MM.1S (cell line): Measurements from ENCODE around the gene PLD3.

Experiments used
- EZH2 ChIP-seq: fragments of 300-600 bp; sonication (generic); optimal IDR thresholded peaks from 2 replicates; pipeline ENCODE3; 2017; ENCODE audit warnings: low read depth, mild to moderate bottlenecking, antibody characterized with exemption, low read length, mixed read lengths
- EZH2phosphoT487 ChIP-seq: fragments of 300-600 bp; sonication (generic); IDR thresholded peaks from 2 replicates; pipeline ENCODE4 v1.6.1; 2018; ENCODE audit warnings: antibody characterized with exemption, low read length
- TF ChIP-seq, protein P1 (sequence below): fragments of 300-600 bp; sonication (generic); IDR thresholded peaks from 2 replicates; pipeline ENCODE4 v1.5.1; 2016; ENCODE audit warnings: antibody characterized with exemption, low read length, mixed read lengths

DNA sequence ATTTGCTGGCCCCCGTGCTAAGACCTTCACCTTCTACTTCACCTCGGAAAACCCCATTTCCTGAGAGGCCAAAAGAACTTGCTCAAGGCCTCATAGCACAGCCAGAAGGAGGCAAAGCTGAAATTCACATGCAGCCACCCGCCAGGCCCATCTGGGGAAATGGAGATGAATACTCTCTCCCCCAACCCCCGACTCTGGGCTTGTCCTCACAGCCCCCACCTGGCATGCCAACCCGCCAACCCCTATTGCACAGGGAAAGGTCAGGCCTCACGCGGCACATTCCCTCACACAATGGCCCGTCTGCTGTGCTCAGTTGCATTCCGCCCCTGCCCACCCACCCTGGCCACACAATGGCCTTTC, 61.5 kb downstream of the PLD3 start:
- TF ChIP-seq, protein P1, sequence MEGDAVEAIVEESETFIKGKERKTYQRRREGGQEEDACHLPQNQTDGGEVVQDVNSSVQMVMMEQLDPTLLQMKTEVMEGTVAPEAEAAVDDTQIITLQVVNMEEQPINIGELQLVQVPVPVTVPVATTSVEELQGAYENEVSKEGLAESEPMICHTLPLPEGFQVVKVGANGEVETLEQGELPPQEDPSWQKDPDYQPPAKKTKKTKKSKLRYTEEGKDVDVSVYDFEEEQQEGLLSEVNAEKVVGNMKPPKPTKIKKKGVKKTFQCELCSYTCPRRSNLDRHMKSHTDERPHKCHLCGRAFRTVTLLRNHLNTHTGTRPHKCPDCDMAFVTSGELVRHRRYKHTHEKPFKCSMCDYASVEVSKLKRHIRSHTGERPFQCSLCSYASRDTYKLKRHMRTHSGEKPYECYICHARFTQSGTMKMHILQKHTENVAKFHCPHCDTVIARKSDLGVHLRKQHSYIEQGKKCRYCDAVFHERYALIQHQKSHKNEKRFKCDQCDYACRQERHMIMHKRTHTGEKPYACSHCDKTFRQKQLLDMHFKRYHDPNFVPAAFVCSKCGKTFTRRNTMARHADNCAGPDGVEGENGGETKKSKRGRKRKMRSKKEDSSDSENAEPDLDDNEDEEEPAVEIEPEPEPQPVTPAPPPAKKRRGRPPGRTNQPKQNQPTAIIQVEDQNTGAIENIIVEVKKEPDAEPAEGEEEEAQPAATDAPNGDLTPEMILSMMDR: no peak
- no peak for TF ChIP-seq EZH2phosphoT487
- no peak for TF ChIP-seq EZH2
